ENCODE data around the gene TMEM37. TPM values are rescaled to one million over a fixed set of nuclear protein-coding genes. Genes with fewer than 3 reads are reported as not detected.

TMEM37 gene
- 1.5 to 2.1 TPM (median 1.6 TPM) in 5 replicates for total RNA-seq (2022; extraction: Qiagen RNA extraction; ENCODE audit: low read depth)

GRCh38 chr2:119431155-119431975 is at the start of gene TMEM37:
TSS of gene TMEM37 (plus strand) at chr2:119431854. CDS start at chr2:119431904, 50 bp downstream.

Other genes starting within 250 kb of the TMEM37 start
- gene STEAP3, start 208.0 kb upstream of the TMEM37 start, total RNA-seq (2022; extraction: Qiagen RNA extraction; ENCODE audit: low read depth) = 32.7 to 55.4 TPM (median 48.8 TPM) in 5 replicates
- 10.8 to 19.8 TPM (median 11.9 TPM) in 5 replicates for gene C2orf76, start 65.0 kb upstream of the TMEM37 start, total RNA-seq (2022; extraction: Qiagen RNA extraction; ENCODE audit: low read depth)
- gene DBI, start 64.9 kb upstream of the TMEM37 start, total RNA-seq (2022; extraction: Qiagen RNA extraction; ENCODE audit: low read depth) = 375 to 570 TPM (median 386 TPM) in 5 replicates
- gene SCTR, start 92.6 kb downstream of the TMEM37 start, total RNA-seq (2022; extraction: Qiagen RNA extraction; ENCODE audit: low read depth) = not detected in 5 replicates
- gene CFAP221, start 112.6 kb downstream of the TMEM37 start, total RNA-seq (2022; extraction: Qiagen RNA extraction; ENCODE audit: low read depth) = 0.20 to 0.64 TPM (median 0.35 TPM) in 5 replicates
- 17.1 to 26.6 TPM (median 22.8 TPM) in 5 replicates for gene TMEM177, start 247.3 kb downstream of the TMEM37 start, total RNA-seq (2022; extraction: Qiagen RNA extraction; ENCODE audit: low read depth)